ENCODE data around the gene VPS8. TPM values are rescaled to one million over a fixed set of nuclear protein-coding genes. Genes with fewer than 3 reads are reported as not detected.

The VPS8 gene
- total and polyA plus RNA-seq, 4 donors, result 6.8 to 108 (median 38.0) TPM

DNA sequence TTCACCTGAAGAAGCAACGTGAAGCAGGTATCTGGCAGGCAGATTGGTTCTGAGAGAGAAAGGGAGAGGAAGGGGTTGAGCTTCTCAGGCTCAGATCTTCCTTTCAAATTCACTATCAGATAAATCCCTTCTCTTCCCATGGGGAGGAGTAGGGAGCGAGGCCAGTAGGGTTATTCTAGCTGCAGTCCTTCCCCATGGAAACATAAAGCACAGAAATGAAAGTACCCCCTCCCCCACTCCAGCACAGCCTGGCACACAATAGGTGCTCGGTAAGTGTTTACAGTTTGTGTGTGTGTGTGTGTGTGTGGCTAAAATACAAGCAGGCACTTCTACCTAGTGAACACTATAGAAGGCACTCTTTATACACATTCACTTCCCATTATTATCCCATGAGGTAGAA is 20.8 kb upstream of the VPS8 start:
- no peak for ATAC-seq (ENCODE audit: low FRiP score)
- no peak overlapping the region for H3K4me3 ChIP-seq (ENCODE audit: low read length in 2 of 2)
- WGBS, 2 donors, result 65 to 73% methylated on average over 3 of the region's 3 CpGs

GRCh38 chr3:184795522-184796190 is 16.3 kb upstream of the VPS8 start:
- Histone ChIP-seq H3K9me3 (ENCODE audit: control insufficient read depth, low read length) (peaks cover 2% of the 10 kb centered on the region), H3K27ac (ENCODE audit: low read depth in 1 of 2, low read length in 2 of 2) (no peak overlapping the region), H3K4me3 (ENCODE audit: low read length in 2 of 2) (no peak overlapping the region), H3K4me1 (ENCODE audit: control insufficient read depth in 1 of 2, insufficient read depth in 2 of 2, low read length in 2 of 2) (no peaks in the 10 kb centered on the region), H3K36me3 (ENCODE audit: control insufficient read depth in 1 of 2, insufficient read depth in 2 of 2, low read length in 1 of 2) (no peaks in the 10 kb centered on the region), H3K27me3 (ENCODE audit: control insufficient read depth in 1 of 2, insufficient read depth in 2 of 2, low read length in 1 of 2) (peaks cover 0 to 2% of the 10 kb centered on the region in 2 donors)
- 60 to 65% methylated on average over 4 of the region's 4 CpGs for whole genome bisulfite sequencing, 2 donors
- ATAC-seq (ENCODE audit: low FRiP score) (no peak), DNase-seq (no peak)
- intact Hi-C loops (cut with DNase I), result no loop called here

More for the DNA sequence above, 20.8 kb upstream of the VPS8 start:
- peaks cover 0 to 3% of the 10 kb centered on the region in 2 donors for H3K4me1 ChIP-seq (ENCODE audit: control insufficient read depth in 1 of 2, insufficient read depth in 2 of 2, low read length in 2 of 2)
- H3K27me3 ChIP-seq (ENCODE audit: control insufficient read depth in 1 of 2, insufficient read depth in 2 of 2, low read length in 1 of 2), result no peaks in the 10 kb centered on the region
- no peaks in the 10 kb centered on the region for H3K9me3 ChIP-seq (ENCODE audit: control insufficient read depth, low read length)
- no peak for DNase-seq
- H3K27ac ChIP-seq (ENCODE audit: low read depth in 1 of 2, low read length in 2 of 2), result no peak overlapping the region
- intact Hi-C loops (cut with DNase I), result no loop called here
- H3K36me3 ChIP-seq (ENCODE audit: control insufficient read depth in 1 of 2, insufficient read depth in 2 of 2, low read length in 1 of 2), result no peaks in the 10 kb centered on the region

DNA sequence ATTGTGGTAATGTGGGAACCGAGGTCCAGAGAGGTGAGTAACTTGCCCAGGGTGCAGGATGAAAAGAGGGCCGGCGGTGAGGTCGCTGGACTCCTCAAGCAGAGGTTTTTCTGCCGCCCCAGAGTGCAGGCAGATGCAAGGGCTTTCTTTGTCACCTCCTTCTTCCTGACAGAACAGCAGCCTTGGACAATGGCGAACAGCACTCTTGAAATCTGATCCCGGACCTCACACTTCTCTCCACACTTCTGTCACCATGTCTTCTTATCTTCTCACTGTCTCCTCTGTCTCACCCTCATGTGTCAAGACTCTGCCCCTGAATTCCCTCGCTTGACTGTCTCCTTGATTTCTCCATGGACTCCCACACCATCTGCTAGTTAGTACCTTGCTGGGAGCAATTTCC is 15.4 kb upstream of the VPS8 start:
- intact Hi-C loops (cut with DNase I), result no loop called here

GRCh38 chr3:184796954-184797353 is 15.0 kb upstream of the VPS8 start:
- Histone ChIP-seq H3K27me3 (ENCODE audit: control insufficient read depth in 1 of 2, insufficient read depth in 2 of 2, low read length in 1 of 2) (peaks cover 0 to 2% of the 10 kb centered on the region in 2 donors), H3K36me3 (ENCODE audit: control insufficient read depth in 1 of 2, insufficient read depth in 2 of 2, low read length in 1 of 2) (no peaks in the 10 kb centered on the region), H3K4me3 (ENCODE audit: low read length in 2 of 2) (no peak overlapping the region), H3K27ac (ENCODE audit: low read depth in 1 of 2, low read length in 2 of 2) (no peak overlapping the region), H3K9me3 (ENCODE audit: control insufficient read depth, low read length) (peaks cover 2% of the 10 kb centered on the region), H3K4me1 (ENCODE audit: control insufficient read depth in 1 of 2, insufficient read depth in 2 of 2, low read length in 2 of 2) (no peaks in the 10 kb centered on the region)
- WGBS, 2 donors, result 89 to 91% methylated on average over 3 of the region's 3 CpGs
- ATAC-seq (ENCODE audit: low FRiP score) (no peak), DNase-seq (no peak)
- intact Hi-C loops (cut with DNase I), result no loop called here

More for the DNA sequence above, 15.4 kb upstream of the VPS8 start:
- DNase-seq (no peak), ATAC-seq (ENCODE audit: low FRiP score) (no peak)
- Histone ChIP-seq H3K36me3 (ENCODE audit: control insufficient read depth in 1 of 2, insufficient read depth in 2 of 2, low read length in 1 of 2) (no peaks in the 10 kb centered on the region), H3K9me3 (ENCODE audit: control insufficient read depth, low read length) (peaks cover 2% of the 10 kb centered on the region), H3K4me3 (ENCODE audit: low read length in 2 of 2) (no peak overlapping the region), H3K27me3 (ENCODE audit: control insufficient read depth in 1 of 2, insufficient read depth in 2 of 2, low read length in 1 of 2) (peaks cover 0 to 2% of the 10 kb centered on the region in 2 donors), H3K27ac (ENCODE audit: low read depth in 1 of 2, low read length in 2 of 2) (no peak overlapping the region), H3K4me1 (ENCODE audit: control insufficient read depth in 1 of 2, insufficient read depth in 2 of 2, low read length in 2 of 2) (no peaks in the 10 kb centered on the region)
- WGBS, 2 donors, result 61 to 69% methylated on average over 8 of the region's 8 CpGs

GRCh38 chr3:184798120-184798519 is 13.8 kb upstream of the VPS8 start:
- DNase-seq (no peak), ATAC-seq (ENCODE audit: low FRiP score) (no peak)
- Histone ChIP-seq H3K9me3 (ENCODE audit: control insufficient read depth, low read length) (peaks cover 2% of the 10 kb centered on the region), H3K27me3 (ENCODE audit: control insufficient read depth in 1 of 2, insufficient read depth in 2 of 2, low read length in 1 of 2) (peaks cover 0 to 2% of the 10 kb centered on the region in 2 donors), H3K4me3 (ENCODE audit: low read length in 2 of 2) (no peak overlapping the region), H3K36me3 (ENCODE audit: control insufficient read depth in 1 of 2, insufficient read depth in 2 of 2, low read length in 1 of 2) (no peaks in the 10 kb centered on the region), H3K4me1 (ENCODE audit: control insufficient read depth in 1 of 2, insufficient read depth in 2 of 2, low read length in 2 of 2) (no peaks in the 10 kb centered on the region), H3K27ac (ENCODE audit: low read depth in 1 of 2, low read length in 2 of 2) (no peak overlapping the region)
- intact Hi-C loops (cut with DNase I), result no loop called here
- 50 to 66% methylated on average over 3 of the region's 3 CpGs for WGBS, 2 donors

DNA sequence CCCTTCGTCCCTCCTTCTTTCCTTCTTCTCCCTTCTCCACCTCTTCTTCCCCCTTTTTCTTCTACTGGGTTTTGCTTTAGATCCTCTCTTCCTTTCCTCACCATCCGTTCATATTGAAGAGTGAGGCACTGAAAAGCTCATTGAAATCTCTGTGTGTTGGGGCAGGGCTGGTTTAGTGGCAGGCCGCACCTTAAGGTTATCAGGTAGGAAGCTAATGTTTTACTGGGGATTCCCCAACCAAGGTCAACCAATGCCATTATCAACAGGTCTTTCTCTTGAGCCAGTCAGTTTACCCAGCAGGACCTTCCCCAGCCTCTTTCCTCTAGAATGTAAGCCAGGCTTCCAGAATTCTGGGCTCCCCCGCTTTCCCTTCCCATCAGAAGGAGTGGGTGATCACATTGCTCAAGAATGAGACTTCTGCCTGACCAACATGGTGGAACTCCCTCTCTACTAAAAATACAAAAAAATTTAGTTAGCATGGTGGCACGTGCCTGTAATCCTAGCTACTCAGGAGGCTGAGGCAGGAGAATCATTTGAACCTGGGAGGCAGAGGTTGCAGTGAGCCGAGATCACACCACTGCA is 11.5 kb upstream of the VPS8 start:
- no peak for ATAC-seq (ENCODE audit: low FRiP score)
- intact Hi-C loops (cut with DNase I), result no loop called here
- H3K9me3 ChIP-seq (ENCODE audit: control insufficient read depth, low read length), result peaks cover 2% of the 10 kb centered on the region

DNA sequence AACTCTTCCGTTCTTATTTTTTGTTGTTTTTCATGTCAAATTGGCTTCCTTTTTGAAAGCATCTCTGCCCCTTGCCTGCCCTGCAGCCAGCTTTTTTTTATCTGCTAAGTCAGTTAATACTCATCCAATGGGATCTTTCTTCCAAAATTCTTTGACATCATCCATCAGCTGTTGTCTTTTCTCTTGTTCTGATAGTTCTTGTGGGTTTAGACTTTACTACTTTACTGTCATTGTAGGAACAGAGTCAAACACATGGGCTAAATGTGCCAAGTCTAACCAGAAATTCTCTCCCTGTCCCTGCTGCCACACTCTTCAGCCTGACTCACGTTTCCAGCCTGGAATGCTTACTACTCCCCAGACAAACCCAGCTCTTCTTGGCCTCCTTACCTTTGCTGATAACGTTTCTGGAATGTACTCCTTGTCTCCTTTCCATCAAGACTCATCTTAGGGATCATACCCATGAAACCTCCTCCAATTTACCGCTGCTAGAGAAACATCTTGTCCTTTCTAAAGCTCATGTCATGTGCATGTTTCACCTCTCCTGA is 10.7 kb upstream of the VPS8 start:
- H3K27me3 ChIP-seq (ENCODE audit: control insufficient read depth in 1 of 2, insufficient read depth in 2 of 2, low read length in 1 of 2), result peaks cover 0 to 2% of the 10 kb centered on the region in 2 donors
- H3K4me1 ChIP-seq (ENCODE audit: control insufficient read depth in 1 of 2, insufficient read depth in 2 of 2, low read length in 2 of 2), result no peaks in the 10 kb centered on the region
- no peak overlapping the region for H3K27ac ChIP-seq (ENCODE audit: low read depth in 1 of 2, low read length in 2 of 2)
- WGBS, 2 donors, result 33 to 39% methylated on average over 4 of the region's 4 CpGs
- intact Hi-C loops (cut with DNase I), result no loop called here
- H3K4me3 ChIP-seq (ENCODE audit: low read length in 2 of 2), result no peak overlapping the region
- ATAC-seq (ENCODE audit: low FRiP score) (no peak), DNase-seq (no peak)
- no peaks in the 10 kb centered on the region for H3K36me3 ChIP-seq (ENCODE audit: control insufficient read depth in 1 of 2, insufficient read depth in 2 of 2, low read length in 1 of 2)
- peaks cover 2% of the 10 kb centered on the region for H3K9me3 ChIP-seq (ENCODE audit: control insufficient read depth, low read length)

More for the DNA sequence above, 11.5 kb upstream of the VPS8 start:
- Histone ChIP-seq H3K36me3 (ENCODE audit: control insufficient read depth in 1 of 2, insufficient read depth in 2 of 2, low read length in 1 of 2) (no peaks in the 10 kb centered on the region), H3K27ac (ENCODE audit: low read depth in 1 of 2, low read length in 2 of 2) (no peak overlapping the region), H3K4me3 (ENCODE audit: low read length in 2 of 2) (no peak overlapping the region), H3K4me1 (ENCODE audit: control insufficient read depth in 1 of 2, insufficient read depth in 2 of 2, low read length in 2 of 2) (no peaks in the 10 kb centered on the region), H3K27me3 (ENCODE audit: control insufficient read depth in 1 of 2, insufficient read depth in 2 of 2, low read length in 1 of 2) (peaks cover 0 to 2% of the 10 kb centered on the region in 2 donors)
- 86 to 90% methylated on average over 6 of the region's 6 CpGs for WGBS, 2 donors
- no peak for DNase-seq

GRCh38 chr3:184802150-184802549 is 9.8 kb upstream of the VPS8 start:
- no peak overlapping the region for H3K27ac ChIP-seq (ENCODE audit: low read depth in 1 of 2, low read length in 2 of 2)
- ATAC-seq (ENCODE audit: low FRiP score) (no peak), DNase-seq (no peak)
- WGBS, 2 donors, result 96 to 98% methylated on average over 4 of the region's 4 CpGs
- no peak overlapping the region for H3K4me3 ChIP-seq (ENCODE audit: low read length in 2 of 2)
- H3K27me3 ChIP-seq (ENCODE audit: control insufficient read depth in 1 of 2, insufficient read depth in 2 of 2, low read length in 1 of 2), result peaks cover 0 to 2% of the 10 kb centered on the region in 2 donors
- no peaks in the 10 kb centered on the region for H3K36me3 ChIP-seq (ENCODE audit: control insufficient read depth in 1 of 2, insufficient read depth in 2 of 2, low read length in 1 of 2)
- intact Hi-C loops (cut with DNase I), result no loop called here
- H3K9me3 ChIP-seq (ENCODE audit: control insufficient read depth, low read length), result peaks cover 2% of the 10 kb centered on the region
- H3K4me1 ChIP-seq (ENCODE audit: control insufficient read depth in 1 of 2, insufficient read depth in 2 of 2, low read length in 2 of 2), result no peaks in the 10 kb centered on the region

- no peak overlapping the region for H3K27ac ChIP-seq (ENCODE audit: low read depth in 1 of 2, low read length in 2 of 2)
- ATAC-seq (ENCODE audit: low FRiP score), result no peak
These were observed 7.2 kb upstream of the VPS8 start for GRCh38 chr3:184804801-184805200.

More at GRCh38 chr3:184804801-184805200, 7.2 kb upstream of the VPS8 start:
- intact Hi-C loops (cut with DNase I), result no loop called here
- DNase-seq, result no peak
- Histone ChIP-seq H3K36me3 (ENCODE audit: control insufficient read depth in 1 of 2, insufficient read depth in 2 of 2, low read length in 1 of 2) (no peaks in the 10 kb centered on the region), H3K9me3 (ENCODE audit: control insufficient read depth, low read length) (no peaks in the 10 kb centered on the region), H3K4me1 (ENCODE audit: control insufficient read depth in 1 of 2, insufficient read depth in 2 of 2, low read length in 2 of 2) (no peaks in the 10 kb centered on the region), H3K4me3 (ENCODE audit: low read length in 2 of 2) (no peak overlapping the region), H3K27me3 (ENCODE audit: control insufficient read depth in 1 of 2, insufficient read depth in 2 of 2, low read length in 1 of 2) (no peaks in the 10 kb centered on the region)
- WGBS, 2 donors, result 96 to 98% methylated on average over 1 of the region's 1 CpG
